ENCODE measurements around the gene ZFP62.

The ZFP62 gene

DNA sequence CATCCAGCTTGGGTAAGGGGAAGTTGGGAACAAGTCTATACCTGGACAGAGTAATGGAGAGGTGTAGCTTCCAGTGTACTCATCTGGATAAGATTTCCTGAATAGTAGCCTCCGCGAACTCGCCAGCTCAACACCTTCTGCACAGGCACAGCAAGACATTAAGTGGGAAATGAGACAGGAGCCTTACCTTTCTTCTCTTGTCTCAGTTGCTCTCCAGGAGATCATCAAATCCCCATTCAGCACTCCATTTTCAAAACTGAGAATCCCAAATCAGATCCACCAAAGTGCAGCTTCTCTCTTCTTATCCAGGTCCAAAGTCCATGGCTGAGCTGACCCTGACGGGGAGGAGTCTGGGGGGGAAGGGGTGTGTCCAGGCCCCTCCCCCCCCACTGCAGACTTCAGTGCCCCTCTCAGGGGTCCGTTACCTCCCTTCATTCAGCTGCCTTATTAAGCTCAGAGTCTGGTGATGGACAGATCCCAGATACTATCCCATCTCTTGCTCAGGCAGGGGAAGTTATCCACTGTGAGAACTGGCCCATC is 52.5 kb downstream of the ZFP62 start:
- FAIRE-seq, result no peak

DNA sequence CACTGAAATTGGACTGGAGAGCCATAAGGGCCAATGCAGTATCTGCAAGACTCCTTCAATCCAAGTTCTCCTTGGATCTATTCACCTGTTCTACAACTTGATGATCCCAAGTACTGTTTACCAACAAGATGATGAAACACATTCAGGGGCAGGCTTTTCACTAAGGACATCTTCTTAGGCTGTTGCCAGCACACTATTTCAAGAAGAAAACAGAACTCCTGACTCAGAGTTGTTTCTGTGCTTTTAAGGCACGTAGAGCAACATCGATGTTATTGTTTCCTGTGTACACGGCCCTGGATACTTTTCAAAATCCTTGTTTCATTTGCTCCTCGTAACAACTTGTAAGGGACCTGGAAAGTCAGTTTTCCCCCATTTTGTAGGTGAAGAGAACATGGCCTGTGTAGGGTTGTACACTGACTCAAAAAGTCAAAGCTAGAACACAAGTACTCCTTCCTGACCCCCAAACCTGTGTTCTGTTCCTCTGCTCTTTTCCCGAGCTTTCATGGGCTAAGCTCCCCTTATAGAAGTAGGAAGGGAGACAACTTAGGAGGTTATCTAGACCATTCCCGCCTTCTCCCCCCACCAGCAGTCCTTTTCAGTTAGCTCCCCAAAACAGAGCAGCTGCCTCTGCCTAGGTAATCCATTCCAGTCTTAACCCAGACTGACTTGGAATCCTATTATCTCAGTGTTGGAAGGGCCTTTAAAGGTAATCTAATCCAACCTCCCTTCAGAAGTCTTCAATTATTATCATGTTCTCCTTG is 53.2 kb downstream of the ZFP62 start:
- FAIRE-seq, result no peak

DNA sequence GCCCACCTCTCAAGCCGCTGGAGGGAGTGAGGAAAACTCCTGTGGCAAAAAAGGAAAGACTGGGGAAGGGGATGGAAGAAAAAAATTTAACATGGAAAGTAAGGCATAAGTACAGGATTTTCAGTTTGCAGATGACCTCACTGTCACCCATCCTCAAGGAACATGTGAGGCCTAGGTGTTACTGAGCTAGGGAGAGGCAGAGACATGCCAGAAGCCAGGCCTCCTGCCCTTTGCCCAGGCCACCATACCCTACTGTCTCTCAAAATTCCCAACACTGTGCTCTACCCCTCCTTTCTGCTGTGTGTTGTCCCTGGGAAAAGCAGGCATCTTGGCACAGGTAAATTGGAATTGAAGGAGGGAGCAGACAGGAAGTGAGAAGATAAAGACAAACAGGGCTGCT is 54.0 kb downstream of the ZFP62 start:
- no peak for FAIRE-seq

DNA sequence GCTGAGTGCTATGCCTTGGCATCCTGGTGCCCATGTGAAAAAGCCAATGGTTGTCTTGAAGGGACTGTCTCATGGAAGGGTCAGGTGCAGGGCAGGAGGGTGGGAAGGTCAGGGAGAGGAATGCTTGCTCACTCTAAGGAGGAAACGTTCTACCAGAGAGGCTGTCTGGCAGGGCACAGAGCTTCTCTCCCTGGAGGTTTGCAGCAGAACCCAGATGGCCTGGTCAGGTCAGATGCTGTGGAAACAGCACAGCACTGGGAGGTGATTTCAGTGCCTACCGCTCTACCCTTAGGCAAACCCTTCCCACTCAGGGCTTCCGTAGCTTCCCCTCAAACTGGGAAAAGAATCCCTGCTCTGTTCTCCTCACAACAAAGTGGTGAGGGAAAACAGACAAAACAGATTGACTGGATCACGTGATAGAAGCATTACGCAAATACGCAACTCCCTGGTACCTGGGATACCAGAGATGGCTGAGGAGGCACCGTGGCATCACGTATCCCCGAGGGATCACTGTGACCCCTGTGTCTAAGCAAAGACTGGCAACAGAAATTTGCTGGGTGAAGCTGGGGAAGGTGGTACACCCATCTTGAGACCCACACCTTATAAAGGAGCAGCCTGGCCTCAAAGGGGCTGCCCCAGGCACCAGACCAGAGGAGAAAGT is 54.6 kb downstream of the ZFP62 start:
- no peak for FAIRE-seq

DNA sequence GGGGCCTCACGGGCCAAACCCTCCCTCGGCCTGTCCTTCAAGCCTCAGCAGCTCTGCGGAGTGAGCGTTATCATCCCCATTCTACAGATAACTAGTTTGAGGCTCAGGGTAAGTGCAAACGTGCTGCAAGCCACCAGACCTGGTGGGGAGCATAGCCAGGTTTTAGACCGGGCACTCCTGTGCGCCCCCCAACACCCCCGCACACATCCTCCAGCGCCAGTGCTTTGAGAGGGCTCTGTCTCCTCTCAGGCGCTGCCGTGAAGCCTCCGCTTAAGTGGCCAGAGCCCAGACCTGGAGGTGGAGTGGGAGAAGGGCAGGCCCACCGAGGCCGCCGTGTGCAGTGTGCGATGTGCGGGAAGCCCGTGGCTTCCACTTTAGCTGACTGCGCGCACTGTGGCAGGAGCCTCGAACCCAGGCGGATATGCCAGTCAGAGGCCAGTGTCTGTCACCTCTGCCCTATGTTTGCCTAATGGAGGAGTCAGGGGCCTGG is 56.9 kb downstream of the ZFP62 start:
- no peak for FAIRE-seq

DNA sequence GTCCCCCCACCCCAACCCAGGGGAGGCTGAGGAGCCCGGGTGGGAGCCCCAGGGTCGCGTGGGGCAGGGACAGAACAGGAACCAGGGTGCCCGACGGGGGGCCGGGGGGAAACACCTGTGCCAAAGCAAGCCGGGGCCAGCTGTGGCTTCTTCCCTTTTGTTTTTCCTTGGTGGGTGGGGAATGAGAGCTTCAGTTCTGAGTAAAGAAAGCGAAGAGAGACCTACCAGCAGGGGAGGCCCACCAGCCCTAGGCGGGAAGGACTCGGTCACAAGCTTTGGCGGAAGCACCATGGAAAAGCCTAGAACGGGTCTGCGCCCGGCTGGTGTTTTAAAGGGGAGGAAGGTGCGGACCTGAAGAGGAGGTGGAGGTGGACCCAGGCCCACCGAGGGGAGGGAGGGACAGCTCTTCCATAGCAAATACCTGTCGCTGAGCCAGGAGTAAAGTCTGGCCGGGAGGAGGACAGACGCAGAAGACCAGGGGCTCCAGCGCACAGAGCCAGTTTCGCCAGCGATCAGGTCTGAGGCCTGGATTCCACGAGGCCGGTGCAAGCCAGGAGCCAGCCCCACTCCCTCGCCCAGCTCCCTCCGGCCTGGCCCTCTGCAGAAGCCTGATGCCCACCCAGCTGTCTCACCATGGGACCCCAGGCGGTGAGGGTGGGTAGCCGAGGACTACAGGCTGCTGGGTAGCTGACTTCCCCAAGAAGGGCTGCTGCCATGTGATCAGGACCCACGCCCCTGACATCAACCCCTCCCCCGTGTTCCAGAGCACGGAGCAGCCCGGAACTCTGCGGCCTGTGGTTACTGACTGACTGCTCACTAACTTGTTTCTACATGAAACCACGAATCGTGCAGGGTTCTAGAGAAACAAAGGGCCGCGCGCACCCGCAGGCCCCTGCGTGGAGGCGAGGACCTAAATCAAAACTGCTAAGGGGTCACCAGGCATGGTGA is 57.6 kb downstream of the ZFP62 start:
- FAIRE-seq, result no peak

DNA sequence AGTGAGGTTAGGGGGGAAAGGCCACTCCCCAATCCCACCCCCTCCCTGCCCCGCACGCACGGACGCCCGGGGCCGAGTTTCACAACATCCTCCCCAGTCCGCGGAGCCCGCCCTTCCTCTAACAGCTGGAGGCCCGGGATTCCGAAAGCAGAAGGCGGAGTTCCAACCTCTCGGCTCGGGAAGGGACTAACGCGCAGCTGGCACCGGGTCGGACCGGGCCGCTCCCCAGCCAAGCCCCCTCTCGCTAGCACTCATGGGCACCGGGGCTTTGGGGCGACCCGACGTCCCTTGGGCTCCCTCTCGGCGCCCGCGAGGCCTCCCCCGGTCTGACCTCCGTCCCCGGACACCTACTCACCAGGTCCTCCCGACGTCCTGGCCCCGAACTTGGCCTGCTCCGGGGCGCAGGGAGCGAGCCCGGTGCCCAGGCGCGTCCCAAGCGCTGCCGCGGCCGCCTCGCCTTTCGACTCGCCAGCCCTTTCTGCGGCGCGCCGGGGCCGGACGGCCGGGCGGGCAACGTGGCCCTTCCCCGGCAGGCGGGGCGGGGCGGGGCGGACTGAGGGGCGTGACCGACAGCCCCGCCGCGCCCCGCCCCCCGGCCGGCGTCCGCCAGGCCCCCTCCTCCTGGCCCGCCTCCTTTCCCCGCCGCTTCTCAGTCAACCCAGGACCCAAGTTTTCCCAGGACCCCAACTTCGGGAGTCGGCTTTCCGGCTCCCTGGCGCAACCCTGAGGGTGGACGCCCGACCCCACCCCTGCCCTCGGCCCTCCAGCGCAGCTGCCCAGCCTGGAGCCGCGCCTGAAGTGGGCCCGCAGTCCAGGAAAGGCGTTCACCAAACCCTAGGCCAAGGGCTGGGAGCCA is 58.5 kb downstream of the ZFP62 start, which contains the start of gene MGAT1:
Gene MGAT1 (minus strand): TSS at position 482 of the 856 bp plus-strand sequence. CDS start 9,835 bp downstream, outside the sequence.
- FAIRE-seq, result no peak

DNA sequence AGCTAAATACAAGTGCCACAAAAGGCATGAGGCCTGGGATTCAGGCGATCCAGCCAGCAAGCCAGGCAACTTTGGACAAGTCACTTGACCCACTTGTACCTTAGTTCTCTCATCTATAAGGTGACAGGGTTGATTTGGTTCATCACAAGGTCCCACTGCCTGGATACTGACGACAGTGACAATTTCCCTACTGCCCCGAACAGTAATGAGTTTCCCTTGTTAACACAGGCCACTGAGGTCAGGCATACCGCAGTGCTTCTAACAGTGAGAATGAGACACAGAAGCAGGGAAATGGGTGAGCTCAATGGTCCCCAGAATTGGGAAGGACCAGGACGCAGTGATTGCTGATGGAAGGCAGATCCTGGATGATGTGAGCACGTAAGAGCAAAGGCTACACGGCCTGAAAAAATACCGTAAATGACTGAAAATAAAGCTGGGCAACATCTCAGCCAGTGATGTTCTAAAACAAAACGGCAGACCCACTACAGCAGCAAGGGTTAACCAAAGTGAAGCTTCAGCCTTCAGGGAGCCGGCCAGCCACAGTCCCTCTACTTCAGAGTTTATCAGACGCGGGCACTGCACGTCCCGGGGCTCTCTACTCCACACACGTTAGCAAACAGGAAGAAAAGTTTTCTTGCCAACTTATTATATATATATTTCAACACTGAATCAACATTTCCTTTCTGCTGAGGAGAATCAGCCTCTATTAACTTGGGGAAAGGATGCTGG is 59.3 kb downstream of the ZFP62 start:
- no peak for FAIRE-seq

DNA sequence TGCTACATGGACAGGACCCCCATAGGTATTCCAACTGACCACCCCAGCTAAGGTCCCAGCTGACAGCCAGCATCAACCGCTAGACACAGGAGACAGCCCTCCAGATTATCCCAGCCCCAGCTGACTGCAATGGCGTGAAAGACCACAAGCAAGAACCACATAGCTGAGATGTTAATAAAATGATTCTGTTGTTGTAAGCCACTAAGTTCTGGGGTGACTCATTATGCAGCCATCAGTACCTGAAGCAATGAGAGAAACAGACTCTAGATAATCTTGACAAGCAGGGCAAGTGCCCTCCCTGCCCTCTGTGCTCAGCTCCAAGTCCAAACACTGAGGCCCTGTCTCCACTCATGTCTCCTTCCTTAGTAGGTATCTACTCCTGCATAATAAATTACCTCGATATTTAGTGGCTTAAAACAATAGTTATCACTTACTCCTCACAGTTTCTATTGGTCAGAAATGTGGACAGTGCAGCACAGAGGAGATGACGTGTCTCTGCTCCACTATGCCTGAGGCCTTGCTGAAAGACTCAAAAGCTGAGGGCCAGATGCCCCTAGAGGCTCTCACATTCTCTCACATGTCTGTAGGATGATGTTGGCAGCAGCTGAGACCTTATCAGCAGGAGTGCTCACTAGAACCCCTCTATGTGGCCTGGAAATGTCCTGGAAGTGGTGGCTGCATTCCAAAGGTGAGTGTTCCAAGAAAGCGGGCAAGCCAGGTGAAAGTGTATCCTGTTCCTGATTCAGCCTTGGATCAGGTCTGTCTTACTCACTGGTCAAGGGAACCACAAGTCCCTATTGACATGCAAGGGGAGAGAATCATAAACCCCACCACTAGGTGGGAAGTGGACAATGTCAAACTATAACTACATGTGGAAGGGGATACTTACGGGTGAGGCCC is 60.9 kb downstream of the ZFP62 start:
- FAIRE-seq, result no peak

DNA sequence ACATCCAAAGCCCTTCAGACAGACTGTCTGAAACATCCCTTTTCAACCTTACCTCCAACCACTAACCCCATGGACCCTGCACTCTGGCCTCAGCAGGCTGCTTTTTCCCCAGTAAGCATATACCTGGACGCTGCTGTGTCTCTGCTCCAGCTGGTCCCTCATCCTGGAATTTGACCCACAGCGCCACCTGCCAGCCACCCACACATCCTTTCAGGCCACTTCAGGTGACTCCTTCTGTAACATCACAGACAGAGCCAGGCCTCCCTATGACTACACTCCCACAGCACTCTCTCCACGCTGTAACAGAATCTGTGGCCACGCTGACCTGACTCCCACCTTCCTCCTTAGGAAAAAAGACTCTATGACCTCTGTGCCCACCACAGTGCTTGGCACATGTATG is 61.9 kb downstream of the ZFP62 start:
- no peak for FAIRE-seq

DNA sequence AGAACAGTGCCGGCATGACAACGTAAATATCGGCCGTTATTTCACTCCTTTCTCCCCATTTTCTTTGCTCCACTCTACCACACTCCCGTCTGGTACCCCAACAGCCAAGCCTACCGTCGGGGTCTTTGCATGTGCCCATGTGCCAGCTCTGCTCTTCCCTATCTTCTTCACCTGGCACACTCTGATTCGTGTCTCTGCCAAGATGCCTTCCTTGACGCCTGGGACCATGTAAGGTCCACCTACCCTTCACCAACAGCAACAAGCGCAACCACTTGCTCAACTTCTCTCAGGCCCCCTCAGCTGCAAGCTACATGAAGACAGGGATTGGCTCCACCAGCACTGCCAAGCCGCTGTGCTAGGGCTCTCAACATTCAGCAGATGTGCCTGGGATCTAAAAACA is 62.9 kb downstream of the ZFP62 start:
- FAIRE-seq, result no peak
